Measurements from ENCODE around the gene THAP4. TPM values are rescaled to one million over a fixed set of nuclear protein-coding genes. Genes with fewer than 3 reads are reported as not detected.

THAP4 gene
- total RNA-seq, 1 donor from 2014 or later = 46.0 TPM

- TF ChIP-seq CTCF (IDR thresholded peaks at IDR 0.05; ENCODE audit: insufficient read depth, low read depth, low read length) = no peak
- TF ChIP-seq EZH2 (IDR thresholded peaks at IDR 0.05; ENCODE audit: insufficient read depth, low read length) = no peak
- H3K4me3 Mint-ChIP-seq (ENCODE audit: unreplicated experiment) = no peak overlapping the region
- H3K27me3 ChIP-seq (ENCODE audit: insufficient read depth, low read length) = no peaks in the 10 kb centered on the region
- no peak overlapping the region for H2AFZ ChIP-seq (ENCODE audit: low read depth, low read length)
- no peak overlapping the region for H3K4me2 ChIP-seq (ENCODE audit: low read length)
- no peak overlapping the region for H3K27ac ChIP-seq (ENCODE audit: low read depth, low read length)
- peaks cover 25% of the 10 kb centered on the region for H3K36me3 Mint-ChIP-seq (ENCODE audit: low read depth, unreplicated experiment)
- H3K9ac ChIP-seq (ENCODE audit: low read length) = no peak overlapping the region
- no peaks in the 10 kb centered on the region for H3K9me3 ChIP-seq (ENCODE audit: insufficient read depth, low read depth, low read length)
- peaks cover 88% of the 10 kb centered on the region for H3K79me2 ChIP-seq (ENCODE audit: insufficient read depth, low read length)
- no peaks in the 10 kb centered on the region for H3K36me3 ChIP-seq (ENCODE audit: insufficient read depth, low read length)
- H3K27me3 Mint-ChIP-seq (ENCODE audit: low read depth, unreplicated experiment) = no peaks in the 10 kb centered on the region
- H3K9me3 Mint-ChIP-seq (ENCODE audit: unreplicated experiment) = peaks cover 6% of the 10 kb centered on the region
- peaks cover 6% of the 10 kb centered on the region for H3K4me1 Mint-ChIP-seq (ENCODE audit: low read depth, unreplicated experiment)
- no peak overlapping the region for H3K27ac Mint-ChIP-seq (ENCODE audit: unreplicated experiment)
- FAIRE-seq = no peak
- H3K4me1 ChIP-seq (ENCODE audit: insufficient read depth, low read length) = peaks cover 8% of the 10 kb centered on the region
- no peak overlapping the region for H3K4me3 ChIP-seq (ENCODE audit: insufficient read depth, low read depth, low read length)
- H4K20me1 ChIP-seq (ENCODE audit: insufficient read depth, low read length) = peaks cover 78% of the 10 kb centered on the region
- no peak for DNase-seq (ENCODE audit: low read depth)
Measured at GRCh38 chr2:241616168-241617125, 20.5 kb downstream of the THAP4 start.

DNA sequence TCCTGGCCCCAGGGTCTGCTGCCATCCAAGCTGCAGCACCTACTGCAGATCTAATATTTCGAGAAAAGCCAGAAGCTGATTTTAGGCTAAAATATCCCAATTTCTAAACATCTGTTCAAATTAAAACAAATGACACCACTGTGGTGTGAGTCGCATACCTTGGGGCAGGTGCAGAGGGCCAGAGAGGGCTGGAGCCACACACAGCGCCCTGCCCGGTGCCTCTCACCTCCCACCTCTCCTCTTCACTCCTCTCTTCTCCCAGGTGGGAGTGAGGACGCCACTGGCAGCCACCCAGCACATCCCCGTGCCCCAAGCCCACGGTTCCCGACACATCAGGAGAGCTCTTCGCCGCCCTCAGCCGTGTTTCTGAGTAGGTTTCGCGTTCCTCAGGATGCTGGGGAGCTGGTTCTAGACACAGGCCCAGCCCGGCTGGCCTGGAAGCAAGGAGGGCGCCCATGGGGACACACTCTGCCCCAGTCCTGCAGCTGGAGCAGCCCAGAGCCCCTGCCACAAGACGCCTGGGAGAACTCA lies 21.4 kb downstream of the THAP4 start:
- Mint-ChIP-seq H3K27me3 (ENCODE audit: low read depth, unreplicated experiment) (no peaks in the 10 kb centered on the region), H3K27ac (ENCODE audit: unreplicated experiment) (no peak overlapping the region), H3K9me3 (ENCODE audit: unreplicated experiment) (peaks cover 6% of the 10 kb centered on the region), H3K4me1 (ENCODE audit: low read depth, unreplicated experiment) (peaks cover 6% of the 10 kb centered on the region), H3K36me3 (ENCODE audit: low read depth, unreplicated experiment) (peaks cover 20% of the 10 kb centered on the region), H3K4me3 (ENCODE audit: unreplicated experiment) (no peak overlapping the region)
- no peak overlapping the region for H2AFZ ChIP-seq (ENCODE audit: low read depth, low read length)
- peaks cover 88% of the 10 kb centered on the region for H3K79me2 ChIP-seq (ENCODE audit: insufficient read depth, low read length)
- TF ChIP-seq CTCF (IDR thresholded peaks at IDR 0.05; ENCODE audit: insufficient read depth, low read depth, low read length) = no peak
- no peak overlapping the region for H3K9ac ChIP-seq (ENCODE audit: low read length)
- H3K4me2 ChIP-seq (ENCODE audit: low read length) = no peak overlapping the region
- H3K27ac ChIP-seq (ENCODE audit: low read depth, low read length) = no peak overlapping the region
- no peaks in the 10 kb centered on the region for H3K27me3 ChIP-seq (ENCODE audit: insufficient read depth, low read length)
- peaks cover 74% of the 10 kb centered on the region for H4K20me1 ChIP-seq (ENCODE audit: insufficient read depth, low read length)
- H3K4me3 ChIP-seq (ENCODE audit: insufficient read depth, low read depth, low read length) = no peak overlapping the region
- H3K36me3 ChIP-seq (ENCODE audit: insufficient read depth, low read length) = no peaks in the 10 kb centered on the region
- peaks cover 9% of the 10 kb centered on the region for H3K4me1 ChIP-seq (ENCODE audit: insufficient read depth, low read length)
- FAIRE-seq = no peak
- no peaks in the 10 kb centered on the region for H3K9me3 ChIP-seq (ENCODE audit: insufficient read depth, low read depth, low read length)
- no peak for DNase-seq (ENCODE audit: low read depth)

DNA sequence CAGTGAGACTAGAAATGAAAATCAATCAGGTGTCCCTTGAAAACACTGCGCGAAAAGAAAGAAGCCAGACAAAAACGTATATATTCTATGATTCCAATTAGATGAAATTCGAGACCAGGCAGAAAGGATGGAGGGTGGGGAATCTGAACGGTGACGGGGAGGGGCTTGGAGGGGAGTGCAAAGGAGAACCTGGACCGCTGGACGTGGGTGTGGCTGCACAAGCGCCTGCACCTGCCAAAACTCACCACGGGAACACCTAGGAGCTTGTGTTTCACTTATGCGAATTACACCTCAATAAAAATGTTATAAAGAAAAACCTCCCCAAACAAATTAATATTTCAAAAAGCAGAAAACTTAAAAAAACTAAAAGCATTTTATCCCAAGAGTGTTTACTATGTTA lies 21.9 kb downstream of the THAP4 start:
- no peaks in the 10 kb centered on the region for H3K27me3 ChIP-seq (ENCODE audit: insufficient read depth, low read length)
- no peaks in the 10 kb centered on the region for H3K27me3 Mint-ChIP-seq (ENCODE audit: low read depth, unreplicated experiment)
- H3K9me3 ChIP-seq (ENCODE audit: insufficient read depth, low read depth, low read length) = no peaks in the 10 kb centered on the region
- H4K20me1 ChIP-seq (ENCODE audit: insufficient read depth, low read length) = peaks cover 70% of the 10 kb centered on the region
- no peak overlapping the region for H3K4me3 ChIP-seq (ENCODE audit: insufficient read depth, low read depth, low read length)
- H3K4me3 Mint-ChIP-seq (ENCODE audit: unreplicated experiment) = no peak overlapping the region
- H3K9ac ChIP-seq (ENCODE audit: low read length) = no peak overlapping the region
- no peak overlapping the region for H3K27ac ChIP-seq (ENCODE audit: low read depth, low read length)
- no peak overlapping the region for H3K4me2 ChIP-seq (ENCODE audit: low read length)
- peaks cover 5% of the 10 kb centered on the region for H3K4me1 Mint-ChIP-seq (ENCODE audit: low read depth, unreplicated experiment)
- H3K4me1 ChIP-seq (ENCODE audit: insufficient read depth, low read length) = peaks cover 11% of the 10 kb centered on the region
- no peak for TF ChIP-seq EZH2 (IDR thresholded peaks at IDR 0.05; ENCODE audit: insufficient read depth, low read length)
- no peak for TF ChIP-seq CTCF (IDR thresholded peaks at IDR 0.05; ENCODE audit: insufficient read depth, low read depth, low read length)
- H3K36me3 Mint-ChIP-seq (ENCODE audit: low read depth, unreplicated experiment) = peaks cover 17% of the 10 kb centered on the region
- DNase-seq (ENCODE audit: low read depth) = no peak
- H2AFZ ChIP-seq (ENCODE audit: low read depth, low read length) = no peak overlapping the region
- H3K9me3 Mint-ChIP-seq (ENCODE audit: unreplicated experiment) = peaks cover 3% of the 10 kb centered on the region
- no peak for FAIRE-seq
- peaks cover 89% of the 10 kb centered on the region for H3K79me2 ChIP-seq (ENCODE audit: insufficient read depth, low read length)
- H3K36me3 ChIP-seq (ENCODE audit: insufficient read depth, low read length) = no peaks in the 10 kb centered on the region
- H3K27ac Mint-ChIP-seq (ENCODE audit: unreplicated experiment) = no peak overlapping the region
